Erythroblast (primary cell): ENCODE data around the gene EDAR.

Experiments
- GATA1 ChIP-seq: IDR thresholded peaks from 2 replicates; pipeline ENCODE4 v1.6.1; 2011; ENCODE audit warnings: low read depth, mild to moderate bottlenecking, control low read depth, low read length, moderate library complexity
- POLR2A ChIP-seq: IDR thresholded peaks from 2 replicates; pipeline ENCODE4 v1.6.1; 2011; ENCODE audit warnings: mild to moderate bottlenecking, low read length

DNA sequence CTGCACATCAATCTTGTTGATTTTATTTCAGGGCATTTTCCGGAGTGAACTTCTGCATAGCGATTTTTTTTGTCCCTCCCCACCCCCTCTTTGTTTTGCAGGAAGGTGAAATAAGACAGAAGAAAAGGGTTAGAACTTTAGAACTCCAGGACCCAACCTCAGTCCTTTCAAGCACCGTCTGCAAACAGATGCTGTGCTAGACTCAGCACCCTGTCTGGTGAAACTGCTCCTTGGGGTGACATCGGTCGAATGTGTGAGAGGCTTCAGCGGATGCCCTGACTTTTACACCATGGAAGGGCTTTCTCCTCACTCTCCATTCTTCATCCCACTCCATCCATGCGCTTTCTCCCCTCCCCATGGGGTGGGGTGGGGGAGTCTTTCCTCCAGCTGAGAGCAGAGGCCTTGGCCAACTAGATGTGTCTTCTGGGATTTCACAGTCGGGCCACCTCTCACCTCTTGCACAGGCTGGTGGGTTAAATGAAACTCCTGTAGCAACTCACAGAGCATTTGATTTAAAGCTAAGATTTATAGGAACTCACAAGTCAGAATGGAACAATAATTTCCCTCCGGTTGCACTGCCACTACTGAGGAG is 43.3 kb upstream of the EDAR start:
- TF ChIP-seq POLR2A (no peak), GATA1 (no peak)
